SH-SY5Y (cell line): ENCODE results near the gene PITRM1.

Source experiments
- GATA2 ChIP-seq: IDR thresholded peaks from 2 replicates; pipeline ENCODE4 v1.6.1; 2011; ENCODE audit warnings: mild to moderate bottlenecking, low read depth, low read length
- GATA3 ChIP-seq: IDR thresholded peaks from 2 replicates; pipeline ENCODE4 v1.6.1; 2011; ENCODE audit warnings: low read depth, mild to moderate bottlenecking, low read length, moderate library complexity

- TF ChIP-seq GATA2 (no peak), GATA3 (no peak)
Observed at GRCh38 chr10:3213208-3213607, 40.6 kb upstream of the PITRM1 start.
